Natural killer cell (primary cell): Measurements from ENCODE around the gene OGFR. TPM values are rescaled to one million over a fixed set of nuclear protein-coding genes. Genes with fewer than 3 reads are reported as not detected.

ENCODE experiments used
- ATAC-seq, 3 donors: fragments of 150-1000 bp in 2 of 3; fragments of 200-7000 bp in 1 of 3; cut with Tn5 transposase; 1 replicate in 1 of 3; 2 replicates in 2 of 3; pipeline ENCODE4 v1.10.0; 2021; ENCODE audit warnings: mild to moderate bottlenecking in 2 of 3, moderate library complexity in 2 of 3
- DNase-seq, 2 donors: peaks; one replicate each; pipeline versions ENCODE4 v3.0.0 to v3.0.0-alpha.2; 2013 to 2021; ENCODE audit warnings: mixed read lengths in 1 of 2
- H3K27ac ChIP-seq: one replicate; pipeline ENCODE4 v1.5.1; 2013; ENCODE audit warnings: mild to moderate bottlenecking, low read length
- H3K27me3 ChIP-seq: one replicate; pipeline ENCODE4 v1.6.1; 2013; ENCODE audit warnings: low read length; ENCODE audit not compliant: control insufficient read depth, insufficient read depth
- H3K36me3 ChIP-seq: one replicate; pipeline ENCODE4 v1.6.1; 2013; ENCODE audit warnings: low read length; ENCODE audit not compliant: control insufficient read depth, insufficient read depth
- H3K4me1 ChIP-seq: one replicate; pipeline ENCODE4 v1.6.1; 2013; ENCODE audit warnings: low read length; ENCODE audit not compliant: control insufficient read depth, insufficient read depth
- H3K4me3 ChIP-seq: one replicate; pipeline ENCODE4 v1.5.1; 2013; ENCODE audit warnings: low read length
- H3K9me3 ChIP-seq: one replicate; pipeline ENCODE4 v1.6.1; 2013; ENCODE audit warnings: low read length; ENCODE audit not compliant: control insufficient read depth, insufficient read depth
- H3K27ac Mint-ChIP-seq, 2 donors: one replicate each; pipeline ENCODE4 v1.8.0; 2022; ENCODE audit warnings: mild to moderate bottlenecking in 2 of 2, mixed read lengths in 2 of 2, moderate library complexity in 1 of 2
- H3K27me3 Mint-ChIP-seq, 2 donors: one replicate each; pipeline ENCODE4 v1.8.0; 2022; ENCODE audit warnings: low read depth in 2 of 2, mixed read lengths in 2 of 2
- H3K36me3 Mint-ChIP-seq: one replicate; pipeline ENCODE4 v1.8.0; 2022; ENCODE audit warnings: mixed read lengths
- H3K4me1 Mint-ChIP-seq, 2 donors: one replicate each; pipeline ENCODE4 v1.8.0; 2022; ENCODE audit warnings: mixed read lengths in 2 of 2
- H3K4me3 Mint-ChIP-seq: one replicate; pipeline ENCODE4 v1.8.0; 2022; ENCODE audit warnings: mild to moderate bottlenecking, moderate library complexity, mixed read lengths
- H3K9me3 Mint-ChIP-seq, 2 donors: one replicate each; pipeline ENCODE4 v1.8.0; 2022; ENCODE audit warnings: mixed read lengths in 2 of 2
- CTCF ChIP-seq: fragments of 200-600 bp; IDR thresholded peaks from one replicate; pipeline ENCODE4 v1.8.0; 2022; ENCODE audit warnings: antibody characterized with exemption
- WGBS: methylation state at CpG from one replicate; pipeline ENCODE4 v1.1.7; 2013; ENCODE audit warnings: missing lambda C conversion rate; ENCODE audit not compliant: insufficient coverage; 5-methylcytosine and 5-hydroxymethylcytosine counted together
- intact Hi-C: fragments of 100-400 bp; cut with micrococcal nuclease; formaldehyde crosslinking; loops from one replicate; pipeline ENCODE4 v1.14.2; 2022
- total RNA-seq, 4 donors: library from RNA; stranded (reverse); fragments of 120-200 nt in 1 of 4; gene quantifications; one replicate each; pipeline versions ENCODE4 v1.2.3 to v1.2.4, GENCODE V29; 2013 to 2022

Gene OGFR
- total RNA-seq, 3 donors from 2014 or later (not counting 1 experiment from before 2014, with no cell fraction given): 71.0 to 84.0 (median 83.0) TPM

GRCh38 chr20:62780696-62781095, 23.9 kb upstream of the OGFR start:
- Mint-ChIP-seq H3K27me3 (no peaks in the 10 kb centered on the region), H3K36me3 (no peaks in the 10 kb centered on the region), H3K9me3 (no peaks in the 10 kb centered on the region), H3K4me3 (no peak overlapping the region), H3K27ac (no peak overlapping the region), H3K4me1 (peaks cover 8 to 22% of the 10 kb centered on the region in 2 donors)
- H3K4me3 ChIP-seq: no peak overlapping the region
- H3K27me3 ChIP-seq: no peaks in the 10 kb centered on the region
- ATAC-seq (no peak), DNase-seq (no peak)
- peaks cover 21% of the 10 kb centered on the region for H3K4me1 ChIP-seq
- WGBS: 90% methylated on average over 17 of the region's 17 CpGs
- no peak overlapping the region for H3K27ac ChIP-seq
- intact Hi-C loops: no loop called here
- no peaks in the 10 kb centered on the region for H3K36me3 ChIP-seq
- TF ChIP-seq CTCF: no peak
- H3K9me3 ChIP-seq: no peaks in the 10 kb centered on the region

GRCh38 chr20:62782149-62782892, 22.3 kb upstream of the OGFR start:
- H3K4me1 ChIP-seq: peaks cover 6% of the 10 kb centered on the region
- Mint-ChIP-seq H3K4me3 (no peak overlapping the region), H3K27me3 (no peaks in the 10 kb centered on the region), H3K36me3 (no peaks in the 10 kb centered on the region), H3K27ac (no peak overlapping the region), H3K9me3 (no peaks in the 10 kb centered on the region), H3K4me1 (peaks cover 0 to 6% of the 10 kb centered on the region in 2 donors)
- no peaks in the 10 kb centered on the region for H3K27me3 ChIP-seq
- WGBS: 90% methylated on average over 18 of the region's 18 CpGs
- no peaks in the 10 kb centered on the region for H3K9me3 ChIP-seq
- intact Hi-C loops: no loop called here
- ATAC-seq: no peak
- no peaks in the 10 kb centered on the region for H3K36me3 ChIP-seq
- no peak for DNase-seq
- no peak for TF ChIP-seq CTCF
- H3K4me3 ChIP-seq: no peak overlapping the region
- no peak overlapping the region for H3K27ac ChIP-seq

- DNase-seq (no peak), ATAC-seq (no peak)
- Histone ChIP-seq H3K27me3 (no peaks in the 10 kb centered on the region), H3K9me3 (no peaks in the 10 kb centered on the region), H3K4me1 (peaks cover under 1% of the 10 kb centered on the region), H3K4me3 (no peak overlapping the region), H3K36me3 (no peaks in the 10 kb centered on the region), H3K27ac (no peak overlapping the region)
- intact Hi-C loops: no loop called here
- Mint-ChIP-seq H3K27me3 (no peaks in the 10 kb centered on the region), H3K9me3 (no peaks in the 10 kb centered on the region), H3K4me1 (peaks cover 0 to 3% of the 10 kb centered on the region in 2 donors), H3K36me3 (no peaks in the 10 kb centered on the region), H3K4me3 (no peak overlapping the region), H3K27ac (no peak overlapping the region)
- TF ChIP-seq CTCF: no peak
- 53% methylated on average over 9 of the region's 9 CpGs for WGBS
These were observed 21.7 kb upstream of the OGFR start for GRCh38 chr20:62782893-62783278.

GRCh38 chr20:62784497-62784896, 20.1 kb upstream of the OGFR start:
- Mint-ChIP-seq H3K27me3 (no peaks in the 10 kb centered on the region), H3K4me1 (no peaks in the 10 kb centered on the region), H3K36me3 (no peaks in the 10 kb centered on the region), H3K4me3 (no peak overlapping the region), H3K9me3 (no peaks in the 10 kb centered on the region), H3K27ac (no peak overlapping the region)
- Histone ChIP-seq H3K9me3 (no peaks in the 10 kb centered on the region), H3K36me3 (no peaks in the 10 kb centered on the region), H3K27ac (no peak overlapping the region), H3K4me3 (no peak overlapping the region), H3K27me3 (no peaks in the 10 kb centered on the region), H3K4me1 (no peaks in the 10 kb centered on the region)
- ATAC-seq (no peak), DNase-seq (no peak)
- no peak for TF ChIP-seq CTCF
- intact Hi-C loops: no loop called here
- 96% methylated on average over 16 of the region's 16 CpGs for WGBS
